A673 (cell line): Measurements from ENCODE around the gene CHST4. TPM values are rescaled to one million over a fixed set of nuclear protein-coding genes. Genes with fewer than 3 reads are reported as not detected.

Experiments used
- BruUV-seq: library from RNA; stranded (reverse); fragments of 400-500 nt; replicated peaks from 2 replicates; lab custom pipeline; 2021; lab: Mats Ljungman, UMichigan
- CTCF ChIA-PET: fragments of 300-600 bp; sonication (Branson Sonifier 250); formaldehyde crosslinking; loops from one replicate; lab custom pipeline; 2022; ENCODE audit warnings: antibody characterized with exemption; lab: Charles Lee
- POLR2A ChIA-PET: fragments of 300-600 bp; sonication (Branson Sonifier 250); formaldehyde crosslinking; loops from one replicate; lab custom pipeline; 2022; ENCODE audit warnings: antibody characterized with exemption; ENCODE audit not compliant: low non-redundant PET; lab: Charles Lee
- DNase-seq: peaks from one replicate; pipeline ENCODE4 v3.0.0-alpha.2; 2015; ENCODE audit warnings: low spot score
- H3K27ac ChIP-seq: fragments of 200-600 bp; sonication (generic); 2 replicates; pipeline ENCODE4 v1.5.1; 2016; ENCODE audit warnings: mixed run types, low read depth, mild to moderate bottlenecking, mixed read lengths, antibody characterized with exemption, low read length; ENCODE audit not compliant: poor library complexity, severe bottlenecking
- H3K27me3 ChIP-seq: fragments of 200-600 bp; sonication (generic); replicated peaks from 2 replicates; pipeline ENCODE4 v1.6.1; 2017; ENCODE audit warnings: mixed run types, low read depth, mild to moderate bottlenecking, mixed read lengths, antibody characterized with exemption, low read length; ENCODE audit not compliant: insufficient read depth, poor library complexity
- H3K36me3 ChIP-seq: fragments of 200-600 bp; sonication (generic); 2 replicates; pipeline ENCODE4 v1.6.1; 2016; ENCODE audit warnings: mixed run types, mild to moderate bottlenecking, mixed read lengths, antibody characterized with exemption, low read length; ENCODE audit not compliant: insufficient read depth, poor library complexity, severe bottlenecking
- H3K4me1 ChIP-seq: fragments of 200-600 bp; sonication (generic); 2 replicates; pipeline ENCODE4 v1.6.1; 2017; ENCODE audit warnings: mixed run types, mild to moderate bottlenecking, mixed read lengths, antibody characterized with exemption, low read length; ENCODE audit not compliant: insufficient read depth, poor library complexity, severe bottlenecking
- H3K4me3 ChIP-seq: fragments of 200-600 bp; sonication (generic); 2 replicates; pipeline ENCODE4 v1.5.1; 2016; ENCODE audit warnings: low read depth, mixed run types, mild to moderate bottlenecking, mixed read lengths, low read length; ENCODE audit not compliant: poor library complexity, severe bottlenecking
- H3K9me3 ChIP-seq: fragments of 200-600 bp; sonication (generic); 2 replicates; pipeline ENCODE4 v1.6.1; 2016; ENCODE audit warnings: mixed run types, low read depth, mild to moderate bottlenecking, mixed read lengths, antibody characterized with exemption, low read length; ENCODE audit not compliant: poor library complexity, severe bottlenecking
- EZH2 ChIP-seq: fragments of 200-600 bp; sonication (generic); IDR thresholded peaks from 2 replicates; pipeline ENCODE4 v1.6.1; 2017; ENCODE audit warnings: borderline replicate concordance, low read depth, mild to moderate bottlenecking, mixed read lengths, antibody characterized with exemption, low read length; ENCODE audit not compliant: poor library complexity, severe bottlenecking
- intact Hi-C: fragments of 100-400 bp; cut with micrococcal nuclease; formaldehyde crosslinking; loops from one replicate; pipeline ENCODE4 v1.10.0; 2022; ENCODE audit not compliant: unreplicated experiment
- total RNA-seq: library from RNA; stranded (reverse); gene quantifications from 2 replicates; pipeline ENCODE4 v1.2.3, GENCODE V29; 2021
- TF ChIP-seq, protein P1 (sequence below): fragments of 300-800, 200-600 bp; sonication (generic); conservative IDR thresholded peaks from 2 replicates; pipeline ENCODE4 v1.5.1; 2017; ENCODE audit warnings: low read depth, mild to moderate bottlenecking, antibody characterized with exemption, low read length, moderate library complexity, mixed read lengths

The CHST4 gene
- total RNA-seq, 1 experiment from 2014 or later, result not detected

DNA sequence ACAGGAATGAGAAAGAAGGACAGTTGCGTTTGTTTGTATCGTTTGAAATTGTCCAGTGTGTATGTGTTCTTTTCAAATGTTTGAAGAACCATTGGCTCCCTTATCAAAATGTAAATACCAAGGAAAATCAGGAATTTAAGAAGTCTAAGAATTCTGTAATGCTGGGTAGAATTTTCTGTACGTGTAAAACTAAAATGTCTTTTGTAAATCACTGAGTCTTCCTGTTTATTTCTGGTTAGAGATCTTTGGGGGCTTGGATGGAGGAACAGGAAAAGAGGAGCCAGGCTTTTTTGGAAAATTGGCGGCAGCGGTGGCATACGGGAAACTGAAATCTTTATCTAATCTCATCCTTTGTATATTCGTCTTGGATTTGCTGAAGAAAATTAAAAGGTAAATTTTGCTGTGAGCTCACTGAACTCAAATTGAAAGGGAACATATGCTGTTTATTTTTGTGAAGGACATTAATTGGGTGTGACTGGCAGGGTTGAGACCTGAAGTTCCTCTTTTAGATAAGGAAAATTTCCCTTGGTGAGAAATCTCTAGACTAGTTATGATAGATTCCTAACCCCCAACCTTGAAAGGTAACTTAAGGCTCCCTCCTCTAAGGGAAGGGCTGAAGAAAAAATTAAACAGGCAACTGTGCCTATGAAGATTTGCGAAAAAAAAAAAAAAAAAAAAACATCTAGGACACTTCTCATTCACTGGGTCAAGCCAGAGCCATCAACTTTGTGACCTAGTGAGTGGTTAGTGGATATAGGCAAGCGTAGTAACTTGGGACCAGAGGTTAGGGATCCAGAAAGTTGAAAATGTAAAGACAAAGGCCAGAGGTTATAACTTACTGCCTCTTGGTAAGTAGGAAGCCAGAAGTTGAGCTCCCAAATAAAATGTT is 39.8 kb downstream of the CHST4 start:
- peak overlapping the region; percentile 55 for H3K4me3 ChIP-seq
- no TSS peak for BruUV-seq
- intact Hi-C loops, result loop anchor here (5.0 kb wide), 1 partner anchor 81 kb away; no protein-coding TSS in a partner anchor

DNA sequence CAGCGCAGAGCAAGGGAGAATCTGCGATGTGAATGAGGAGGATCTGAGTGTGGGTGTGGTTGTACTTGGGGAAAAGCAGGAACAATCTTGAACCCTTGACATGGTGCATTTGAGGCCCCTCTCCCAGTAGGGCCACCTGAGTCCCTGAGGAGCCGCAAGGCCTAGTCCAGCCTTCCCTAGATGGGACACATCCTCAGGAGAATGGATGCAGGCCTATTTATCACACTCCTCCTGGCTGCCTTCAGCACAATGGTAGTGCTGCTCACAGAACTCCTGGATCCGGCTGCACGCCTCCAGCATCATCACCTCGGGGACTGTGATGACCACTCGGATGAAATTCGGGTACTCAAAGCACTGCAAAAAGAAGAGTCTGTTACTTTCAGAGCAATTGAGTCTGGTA is 41.7 kb downstream of the CHST4 start:
- TF ChIP-seq, protein P1, sequence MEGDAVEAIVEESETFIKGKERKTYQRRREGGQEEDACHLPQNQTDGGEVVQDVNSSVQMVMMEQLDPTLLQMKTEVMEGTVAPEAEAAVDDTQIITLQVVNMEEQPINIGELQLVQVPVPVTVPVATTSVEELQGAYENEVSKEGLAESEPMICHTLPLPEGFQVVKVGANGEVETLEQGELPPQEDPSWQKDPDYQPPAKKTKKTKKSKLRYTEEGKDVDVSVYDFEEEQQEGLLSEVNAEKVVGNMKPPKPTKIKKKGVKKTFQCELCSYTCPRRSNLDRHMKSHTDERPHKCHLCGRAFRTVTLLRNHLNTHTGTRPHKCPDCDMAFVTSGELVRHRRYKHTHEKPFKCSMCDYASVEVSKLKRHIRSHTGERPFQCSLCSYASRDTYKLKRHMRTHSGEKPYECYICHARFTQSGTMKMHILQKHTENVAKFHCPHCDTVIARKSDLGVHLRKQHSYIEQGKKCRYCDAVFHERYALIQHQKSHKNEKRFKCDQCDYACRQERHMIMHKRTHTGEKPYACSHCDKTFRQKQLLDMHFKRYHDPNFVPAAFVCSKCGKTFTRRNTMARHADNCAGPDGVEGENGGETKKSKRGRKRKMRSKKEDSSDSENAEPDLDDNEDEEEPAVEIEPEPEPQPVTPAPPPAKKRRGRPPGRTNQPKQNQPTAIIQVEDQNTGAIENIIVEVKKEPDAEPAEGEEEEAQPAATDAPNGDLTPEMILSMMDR, result no peak
- TF ChIP-seq EZH2, result no peak
- H3K27me3 ChIP-seq, result no peaks in the 10 kb centered on the region
- H3K4me3 ChIP-seq, result no peak overlapping the region
- ChIA-PET POLR2A (no interaction called here), CTCF (no interaction called here)
- peaks cover 10% of the 10 kb centered on the region for H3K4me1 ChIP-seq
- H3K9me3 ChIP-seq, result no peaks in the 10 kb centered on the region
- intact Hi-C loops, result loop anchor here (5.0 kb wide), 1 partner anchor 79 kb away; no protein-coding TSS in a partner anchor
- H3K36me3 ChIP-seq, result no peaks in the 10 kb centered on the region
- no peak for DNase-seq
- BruUV-seq, result no TSS peak
- H3K27ac ChIP-seq, result no peak overlapping the region

More for the DNA sequence above, 39.8 kb downstream of the CHST4 start:
- TF ChIP-seq EZH2, result no peak
- TF ChIP-seq, protein P1, result no peak
- H3K27ac ChIP-seq, result no peak overlapping the region
- ChIA-PET CTCF (interaction anchor here (1.7 kb wide), 1 partner anchor 45 kb away, joined by 11 read pairs; no protein-coding TSS in a partner anchor), POLR2A (no interaction called here)
- no peak for DNase-seq
- H3K27me3 ChIP-seq, result no peaks in the 10 kb centered on the region
- peaks cover 10% of the 10 kb centered on the region for H3K4me1 ChIP-seq
- no peaks in the 10 kb centered on the region for H3K36me3 ChIP-seq
- H3K9me3 ChIP-seq, result no peaks in the 10 kb centered on the region

- BruUV-seq, result no TSS peak
- Histone ChIP-seq H3K4me1 (peaks cover 10% of the 10 kb centered on the region), H3K27me3 (no peaks in the 10 kb centered on the region), H3K27ac (no peak overlapping the region), H3K9me3 (no peaks in the 10 kb centered on the region), H3K36me3 (no peaks in the 10 kb centered on the region), H3K4me3 (no peak overlapping the region)
- intact Hi-C loops, result loop anchor here (5.0 kb wide), 1 partner anchor 79 kb away; no protein-coding TSS in a partner anchor
- ChIA-PET POLR2A (no interaction called here), CTCF (no interaction called here)
- DNase-seq, result no peak
- no peak for TF ChIP-seq EZH2
- TF ChIP-seq, protein P1, result no peak
Measured at GRCh38 chr16:71568551-71568950, 42.3 kb downstream of the CHST4 start.
